NCI-H1417 (cell line): ENCODE data around the gene HMOX1.
"Not testable (repeated sequence)": the region's sequence is repeated elsewhere in the genome, so short reads cannot be mapped to it uniquely, and the experiment has no call there.

Experiments
- DNase-seq, 3 experiments: peaks; one replicate each; lab custom pipeline; 2025; lab: John Stamatoyannopoulos, UW

HMOX1 gene

DNA sequence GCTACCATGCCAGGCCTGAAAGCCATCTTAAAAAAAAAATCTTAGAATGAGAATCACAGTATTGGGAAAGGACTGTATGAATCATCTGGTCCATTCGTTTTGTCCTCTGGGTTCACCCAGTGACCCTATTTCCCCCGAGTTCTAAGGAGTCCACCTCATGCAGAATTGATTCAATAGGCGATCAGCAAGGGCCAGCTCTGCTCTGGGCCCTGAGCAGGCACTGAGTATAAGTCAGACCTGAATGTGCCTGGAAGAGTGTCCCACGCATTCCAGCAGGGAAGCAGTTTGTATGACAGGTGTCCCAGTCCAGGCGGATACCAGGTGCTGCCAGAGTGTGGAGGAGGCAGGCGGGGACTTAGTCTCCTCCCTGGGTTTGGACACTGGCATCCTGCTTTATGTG is 883 bp upstream of the HMOX1 start:
- no peak for DNase-seq

DNA sequence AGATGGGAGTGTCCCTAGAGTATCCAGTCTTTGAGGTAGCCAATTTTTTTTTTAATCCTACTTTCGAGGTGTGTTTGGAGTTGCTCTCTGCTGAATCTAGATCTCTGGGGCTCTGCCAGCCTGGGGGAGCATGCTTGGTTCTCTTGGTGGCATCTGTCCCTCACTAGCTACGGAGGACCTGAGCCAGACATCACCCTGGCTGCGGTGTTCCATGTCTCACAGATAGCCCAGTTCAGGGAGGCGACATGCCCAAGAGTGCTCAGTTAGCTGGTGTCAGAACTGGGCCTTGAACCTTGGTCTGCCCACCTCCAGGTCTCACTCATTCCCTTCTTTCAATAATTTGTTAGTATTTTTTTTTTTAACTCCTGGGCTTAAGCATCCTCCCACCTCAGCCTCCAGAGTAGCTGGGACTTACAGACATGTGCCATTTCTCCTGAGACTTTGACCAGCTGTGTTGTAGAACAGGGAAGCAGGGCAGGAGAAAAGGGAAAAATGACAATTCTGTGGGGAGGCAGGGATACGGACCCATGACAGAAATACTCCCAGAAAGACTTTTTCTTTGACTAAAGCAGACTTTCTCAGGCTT is 621 bp downstream of the HMOX1 start:
- no peak for DNase-seq

DNA sequence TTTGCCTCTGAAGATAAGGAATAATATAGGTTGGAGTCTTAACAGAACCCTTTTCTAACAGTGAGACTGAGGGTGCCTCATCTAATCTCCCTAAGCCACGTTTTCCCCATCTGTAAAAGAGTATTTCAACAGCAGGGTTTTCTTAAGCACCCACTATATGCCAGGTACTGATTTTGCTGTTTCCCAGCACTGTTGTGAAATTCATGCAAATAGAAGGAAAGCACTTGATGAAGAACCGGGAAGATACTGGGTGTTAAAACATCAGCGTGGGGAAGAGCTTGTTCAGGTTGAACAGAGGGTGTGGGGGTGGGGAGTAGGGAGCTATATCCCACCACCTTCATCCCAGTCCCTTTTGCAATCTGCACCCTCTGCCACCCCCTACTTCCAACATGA is 2.8 kb downstream of the HMOX1 start:
- no peak for DNase-seq

DNA sequence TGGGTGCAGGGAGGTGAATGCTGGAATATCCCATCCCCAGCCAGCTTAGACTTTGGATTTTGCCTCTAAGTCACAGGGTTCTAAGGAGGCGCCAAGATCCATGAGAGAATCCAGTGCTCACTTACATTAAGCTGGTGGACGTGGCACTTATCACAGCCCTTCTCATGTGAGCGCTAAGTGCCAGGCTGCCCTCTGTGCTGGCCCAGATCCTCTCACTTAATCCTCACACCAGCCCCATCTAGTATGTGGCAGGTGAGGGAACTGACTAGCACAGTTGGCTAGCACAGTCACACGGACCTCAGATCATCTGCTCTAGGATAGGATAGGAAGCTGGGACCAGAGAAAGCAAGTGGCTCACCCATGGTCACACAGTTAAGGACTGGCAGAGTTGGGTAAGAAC is 3.6 kb downstream of the HMOX1 start:
- no peak for DNase-seq

DNA sequence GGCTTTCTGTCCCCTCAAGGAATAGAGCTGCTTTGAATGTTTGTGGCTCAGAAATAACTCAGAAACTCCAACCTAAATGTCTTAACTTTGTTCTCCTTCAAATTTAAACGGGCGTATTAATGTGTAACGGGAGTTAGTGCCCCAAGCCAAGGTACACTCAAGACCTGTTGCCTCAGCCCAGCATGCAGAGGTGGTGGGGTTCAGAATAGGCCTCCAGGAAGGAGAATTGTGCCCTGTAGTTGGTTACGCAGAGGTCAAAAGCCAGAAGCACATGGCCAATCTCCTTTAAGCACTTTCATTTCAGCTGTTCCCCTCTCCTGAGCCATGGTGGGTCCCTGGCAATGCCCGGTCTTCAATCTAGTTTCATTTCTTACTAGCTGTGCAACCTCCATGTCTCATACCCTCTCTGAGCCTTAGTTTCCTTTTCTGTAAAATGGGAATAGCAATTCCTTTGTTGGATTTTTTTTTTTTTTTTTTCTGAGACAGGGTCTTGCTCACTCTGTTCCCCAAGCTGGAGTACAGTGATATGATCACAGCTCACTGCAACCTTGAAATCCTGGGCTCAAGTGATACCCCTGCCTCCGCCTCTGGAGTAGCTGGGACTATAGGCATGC is 4.2 kb downstream of the HMOX1 start:
- DNase-seq: no peak

DNA sequence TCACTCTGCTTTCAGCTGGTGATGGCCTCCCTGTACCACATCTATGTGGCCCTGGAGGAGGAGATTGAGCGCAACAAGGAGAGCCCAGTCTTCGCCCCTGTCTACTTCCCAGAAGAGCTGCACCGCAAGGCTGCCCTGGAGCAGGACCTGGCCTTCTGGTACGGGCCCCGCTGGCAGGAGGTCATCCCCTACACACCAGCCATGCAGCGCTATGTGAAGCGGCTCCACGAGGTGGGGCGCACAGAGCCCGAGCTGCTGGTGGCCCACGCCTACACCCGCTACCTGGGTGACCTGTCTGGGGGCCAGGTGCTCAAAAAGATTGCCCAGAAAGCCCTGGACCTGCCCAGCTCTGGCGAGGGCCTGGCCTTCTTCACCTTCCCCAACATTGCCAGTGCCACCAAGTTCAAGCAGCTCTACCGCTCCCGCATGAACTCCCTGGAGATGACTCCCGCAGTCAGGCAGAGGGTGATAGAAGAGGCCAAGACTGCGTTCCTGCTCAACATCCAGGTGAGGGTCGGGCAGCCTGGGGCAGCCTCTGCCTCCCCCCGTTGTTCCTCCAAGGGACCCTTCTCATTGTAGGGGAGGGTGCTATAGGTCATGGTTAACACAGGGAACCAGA is 5.9 kb downstream of the HMOX1 start:
- no peak for DNase-seq

DNA sequence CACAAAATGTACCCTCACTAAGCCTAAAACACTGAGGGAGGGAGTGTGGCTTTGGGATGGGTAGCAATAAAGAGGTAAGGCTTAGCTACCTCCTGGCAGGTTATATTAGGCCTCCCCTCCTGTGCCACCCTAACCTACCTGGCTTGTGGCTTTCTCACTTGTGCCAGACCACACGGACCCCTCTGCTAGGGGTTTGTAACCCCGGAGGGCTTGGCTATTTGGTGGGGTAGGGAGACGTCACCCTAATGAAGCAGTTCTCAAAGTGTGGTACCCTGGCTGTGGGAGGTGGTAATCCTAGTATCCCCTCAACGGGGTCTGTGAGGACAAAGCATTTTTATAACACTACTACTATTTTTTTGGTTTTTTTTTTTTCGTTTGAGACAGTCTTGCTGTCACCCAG is 10.0 kb downstream of the HMOX1 start:
- no peak for DNase-seq

DNA sequence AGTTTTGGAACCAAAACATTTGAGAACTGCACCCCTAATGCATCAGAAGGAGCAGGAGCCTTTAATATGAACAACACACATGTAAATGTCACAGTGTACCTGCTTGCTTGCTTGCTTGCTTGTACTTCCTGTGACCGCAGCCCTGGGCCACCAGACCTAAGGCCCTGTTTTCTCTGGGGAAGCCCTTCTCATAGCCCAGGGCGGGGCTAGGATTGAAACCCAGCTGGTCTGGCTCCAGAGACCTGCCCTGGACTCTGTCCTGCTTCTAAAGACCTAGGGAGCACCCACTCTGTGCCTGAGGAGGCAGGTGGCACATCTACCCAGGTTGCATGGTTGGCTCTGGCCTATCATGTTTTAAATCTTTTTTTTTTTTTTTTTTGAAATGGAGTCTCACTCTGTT is 11.5 kb downstream of the HMOX1 start:
- DNase-seq: no peak

DNA sequence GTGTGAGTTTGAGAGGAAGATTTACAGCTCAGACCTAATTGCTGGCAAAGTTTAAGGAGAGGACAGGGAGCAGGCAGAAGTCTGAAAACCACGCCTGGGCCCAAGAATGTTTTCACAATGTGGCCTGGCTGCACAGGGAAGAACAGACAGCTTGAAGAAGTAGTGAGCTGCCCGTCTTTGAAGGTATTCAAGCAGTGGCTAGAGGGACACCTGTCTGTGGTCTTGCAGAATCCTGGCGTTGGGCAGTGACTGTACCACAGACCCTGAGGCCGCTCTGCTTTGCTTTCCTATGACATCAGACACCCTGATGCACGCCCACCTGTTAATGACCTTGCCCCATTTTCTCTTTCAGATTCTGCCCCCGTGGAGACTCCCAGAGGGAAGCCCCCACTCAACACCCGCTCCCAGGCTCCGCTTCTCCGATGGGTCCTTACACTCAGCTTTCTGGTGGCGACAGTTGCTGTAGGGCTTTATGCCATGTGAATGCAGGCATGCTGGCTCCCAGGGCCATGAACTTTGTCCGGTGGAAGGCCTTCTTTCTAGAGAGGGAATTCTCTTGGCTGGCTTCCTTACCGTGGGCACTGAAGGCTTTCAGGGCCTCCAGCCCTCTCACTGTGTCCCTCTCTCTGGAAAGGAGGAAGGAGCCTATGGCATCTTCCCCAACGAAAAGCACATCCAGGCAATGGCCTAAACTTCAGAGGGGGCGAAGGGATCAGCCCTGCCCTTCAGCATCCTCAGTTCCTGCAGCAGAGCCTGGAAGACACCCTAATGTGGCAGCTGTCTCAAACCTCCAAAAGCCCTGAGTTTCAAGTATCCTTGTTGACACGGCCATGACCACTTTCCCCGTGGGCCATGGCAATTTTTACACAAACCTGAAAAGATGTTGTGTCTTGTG is 12.5 kb downstream of the HMOX1 start:
- no peak for DNase-seq

DNA sequence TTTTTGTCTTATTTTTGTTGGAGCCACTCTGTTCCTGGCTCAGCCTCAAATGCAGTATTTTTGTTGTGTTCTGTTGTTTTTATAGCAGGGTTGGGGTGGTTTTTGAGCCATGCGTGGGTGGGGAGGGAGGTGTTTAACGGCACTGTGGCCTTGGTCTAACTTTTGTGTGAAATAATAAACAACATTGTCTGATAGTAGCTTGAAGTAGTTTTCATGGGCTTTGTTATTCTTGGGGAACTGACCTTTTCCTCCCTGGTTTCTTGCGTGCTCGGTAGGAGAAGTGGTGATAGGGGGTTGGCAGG is 13.1 kb downstream of the HMOX1 start:
- no peak for DNase-seq

DNA sequence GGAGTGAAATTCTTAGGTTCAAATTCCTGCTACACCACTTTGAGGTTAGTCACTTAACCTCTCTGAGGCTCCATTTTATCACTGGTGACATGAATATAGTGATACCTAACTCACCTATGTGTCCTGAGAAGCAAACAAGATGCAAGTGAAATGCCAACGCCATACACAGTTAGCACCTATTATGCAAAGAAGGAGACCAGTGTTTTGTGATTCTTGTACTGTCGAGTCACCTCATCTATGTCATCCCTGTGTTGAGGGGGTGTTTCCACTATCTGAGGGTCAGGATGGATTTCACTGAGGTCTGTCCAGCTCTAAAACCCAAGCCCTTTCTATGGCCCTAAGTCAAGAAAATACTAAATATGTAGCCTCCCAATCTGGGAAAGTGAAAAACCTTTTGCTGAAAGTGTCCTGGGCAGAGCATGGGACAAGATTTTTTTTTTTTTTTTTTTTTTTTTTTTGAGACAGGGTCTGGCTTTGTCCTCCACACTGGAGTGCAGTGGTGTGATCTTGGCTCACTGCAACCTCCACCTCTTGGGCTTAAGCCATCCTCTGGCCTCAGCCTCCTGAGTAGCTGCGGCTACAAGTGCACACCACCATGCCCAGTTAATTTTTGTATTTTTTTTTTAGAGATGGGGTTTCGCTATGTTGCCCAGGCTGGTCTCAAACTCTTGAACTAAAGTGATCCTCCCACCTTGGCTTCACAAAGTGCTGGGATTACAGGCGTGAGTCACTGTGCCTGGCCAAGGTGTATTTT is 14.1 kb downstream of the HMOX1 start:
- no peak for DNase-seq

DNA sequence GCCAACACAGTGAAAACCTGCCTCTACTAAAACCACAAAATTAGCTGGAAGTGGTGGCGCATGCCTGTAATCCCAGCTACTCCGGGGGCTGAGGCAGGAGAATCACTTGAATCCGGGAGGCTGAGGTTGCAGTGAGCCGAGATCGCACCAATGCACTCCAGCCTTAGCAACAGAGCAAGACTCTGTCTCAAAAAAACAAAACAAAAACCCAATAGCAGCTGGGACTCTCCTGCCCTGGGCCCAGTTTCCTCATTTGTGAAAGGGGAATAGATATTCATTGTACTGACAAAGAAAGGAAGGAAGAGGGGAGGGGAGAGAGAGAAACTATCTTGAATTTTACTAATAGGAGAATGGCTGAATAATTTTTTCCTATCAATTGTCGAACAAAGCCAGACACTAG is 15.7 kb downstream of the HMOX1 start:
- DNase-seq: not testable (repeated sequence)

DNA sequence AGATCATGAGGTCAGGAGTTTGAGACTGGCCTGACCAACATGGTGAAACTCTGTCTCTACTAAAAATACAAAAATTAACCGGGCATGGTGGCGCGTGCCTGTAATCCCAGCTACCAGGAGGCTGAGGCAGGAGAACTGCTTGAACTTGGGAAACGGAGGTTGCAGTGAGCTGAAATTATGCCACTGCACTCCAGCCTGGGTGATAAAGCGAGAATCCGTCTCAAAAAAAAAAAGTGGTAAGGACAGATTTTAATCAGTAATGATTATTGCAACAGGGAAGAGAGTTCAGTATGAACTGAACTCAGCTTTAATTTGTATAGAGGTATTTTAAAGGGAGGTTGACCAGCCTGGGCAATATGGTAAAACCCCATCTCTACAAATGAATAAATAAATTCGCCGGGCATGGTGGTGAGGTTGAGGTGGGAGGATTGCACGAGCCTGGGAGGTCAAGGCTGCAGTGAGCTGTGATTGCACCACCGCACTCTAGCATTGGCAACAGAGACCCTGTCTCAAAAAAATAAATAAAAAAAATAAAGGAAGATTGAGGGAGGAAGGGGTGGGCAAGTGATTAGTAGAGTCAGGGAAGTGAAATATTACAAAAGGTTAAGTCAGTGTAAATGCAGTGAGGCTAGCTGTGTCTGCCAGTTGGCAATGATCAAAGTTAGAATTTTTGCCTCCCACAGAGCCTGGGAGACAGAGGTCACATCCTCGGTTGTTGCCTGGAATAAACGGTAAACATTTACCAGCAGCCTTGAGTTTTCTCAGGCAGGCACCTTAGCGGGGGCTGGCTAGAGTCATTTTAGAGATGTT is 16.4 kb downstream of the HMOX1 start:
- no peak for DNase-seq

DNA sequence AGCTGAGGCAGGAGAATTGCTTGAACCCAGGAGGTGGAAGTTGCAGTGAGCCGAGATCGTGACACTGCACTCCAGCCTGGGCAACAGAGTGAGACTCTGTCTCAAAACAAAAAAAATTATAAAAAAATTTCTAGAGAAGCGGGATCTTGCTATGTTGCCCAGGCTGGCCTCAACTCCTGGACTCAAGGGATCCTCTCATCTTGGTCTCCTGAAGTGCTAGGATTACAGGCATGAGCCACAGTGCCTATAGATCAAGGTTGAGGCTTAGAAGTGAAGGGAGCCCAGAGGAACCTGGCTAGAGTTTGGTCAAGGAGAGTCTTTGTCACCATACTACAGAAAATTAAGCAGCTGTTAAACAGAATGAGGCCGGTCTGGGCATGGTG is 17.7 kb downstream of the HMOX1 start:
- no peak for DNase-seq

DNA sequence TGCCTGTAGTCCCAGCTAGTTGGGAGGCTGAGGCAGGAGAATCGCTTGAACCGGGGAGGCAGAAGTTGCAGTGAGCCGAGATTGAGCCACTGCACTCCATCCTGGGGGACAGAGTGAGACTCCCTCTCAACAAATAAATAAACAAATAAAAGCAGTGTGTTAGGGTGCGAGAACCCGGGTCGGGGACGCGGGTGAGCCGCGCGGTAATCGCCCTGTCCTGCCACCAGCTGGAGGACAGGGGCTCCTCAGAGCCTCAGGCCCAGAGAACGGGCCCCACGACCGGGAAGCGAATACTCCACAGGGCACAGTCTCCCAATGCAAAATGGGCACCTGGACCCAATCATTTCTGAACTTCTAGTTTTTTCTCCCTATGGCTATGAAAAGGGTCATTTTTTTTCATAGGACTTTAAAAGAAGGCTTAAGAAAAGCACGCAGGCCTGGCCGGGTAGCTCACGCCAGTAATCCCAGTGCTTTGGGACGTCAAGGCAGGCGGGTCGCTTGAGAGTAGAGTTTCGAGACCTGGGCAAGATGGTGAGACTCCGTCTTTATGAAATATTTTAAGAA is 18.3 kb downstream of the HMOX1 start:
- DNase-seq: no peak

DNA sequence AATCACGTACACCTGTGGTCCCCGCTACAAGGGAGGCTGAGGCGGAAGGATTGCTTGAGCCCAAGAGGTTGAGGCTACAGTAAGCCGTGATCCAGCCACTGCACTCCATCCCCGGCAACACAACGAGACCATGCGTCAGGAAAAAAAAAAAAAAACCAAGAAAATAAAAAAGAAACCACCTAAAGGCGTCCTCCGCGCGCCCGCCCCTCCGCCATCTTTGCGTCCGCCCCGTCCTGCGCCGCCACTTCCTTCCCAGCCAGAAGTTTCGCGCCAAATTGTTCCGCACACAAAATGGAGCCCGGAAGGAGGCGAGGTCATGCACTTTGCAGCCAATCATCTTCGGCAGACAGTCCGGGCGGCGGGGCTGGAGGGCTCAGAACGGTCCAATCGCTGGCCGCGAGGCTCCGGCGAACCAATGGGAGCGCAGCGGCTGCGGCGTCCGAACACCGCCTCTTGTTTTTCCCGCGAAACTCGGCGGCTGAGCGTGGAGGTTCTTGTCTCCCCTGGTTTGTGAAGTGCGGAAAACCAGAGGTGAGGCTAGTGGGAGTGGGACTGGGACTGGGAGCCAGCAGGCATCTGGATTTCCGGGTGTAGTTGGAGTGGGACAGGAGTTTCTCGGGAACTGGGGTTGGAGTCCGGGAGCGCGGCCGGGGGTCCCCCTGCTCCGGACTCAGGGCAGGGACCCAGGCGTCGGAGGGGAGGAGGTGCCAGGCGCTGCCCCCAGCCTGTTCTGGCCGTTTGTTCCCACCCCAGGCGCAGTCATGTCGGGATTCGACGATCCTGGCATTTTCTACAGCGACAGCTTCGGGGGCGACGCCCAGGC is 19.0 kb downstream of the HMOX1 start, which contains the start of gene MCM5:
Gene MCM5, plus strand, starts transcription at position 463 of the 823 bp plus-strand sequence. Its CDS starts 299 bp downstream, at position 762.
- peak; percentile 91 to 97 (median 93) for DNase-seq

DNA sequence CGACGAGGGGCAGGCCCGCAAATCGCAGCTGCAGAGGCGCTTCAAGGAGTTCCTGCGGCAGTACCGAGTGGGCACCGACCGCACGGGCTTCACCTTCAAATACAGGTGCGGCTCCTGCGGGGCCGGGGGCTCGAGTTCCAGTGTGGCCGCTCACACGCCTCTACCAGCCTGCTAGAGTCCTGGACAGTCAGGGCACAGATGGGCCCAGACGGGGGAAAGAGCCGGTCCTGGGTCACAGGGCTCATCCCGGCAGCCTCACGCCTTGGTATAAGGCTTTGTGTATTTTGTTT is 19.6 kb downstream of the HMOX1 start:
- DNase-seq: peak in 1 of 3 experiments; percentile 55

DNA sequence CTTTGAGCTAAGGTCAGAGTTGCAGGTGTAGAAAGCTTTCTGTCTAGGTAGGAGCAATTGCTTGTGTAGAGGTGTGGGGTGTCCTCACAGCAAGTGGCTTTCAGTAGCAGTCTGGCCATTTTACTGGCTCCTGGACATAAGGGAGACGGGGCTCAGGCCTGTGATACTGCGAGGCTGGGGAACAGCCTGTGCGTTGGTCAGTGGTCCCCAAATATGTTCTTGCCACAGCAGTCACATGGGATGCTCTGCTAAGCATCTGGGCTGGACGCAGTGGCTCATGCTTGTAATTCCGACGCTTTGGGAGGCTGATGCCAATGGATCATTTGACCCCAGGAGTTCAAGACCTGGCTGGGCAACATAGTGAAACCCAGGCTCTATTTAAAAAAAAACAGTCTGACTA is 21.0 kb downstream of the HMOX1 start:
- DNase-seq: no peak

DNA sequence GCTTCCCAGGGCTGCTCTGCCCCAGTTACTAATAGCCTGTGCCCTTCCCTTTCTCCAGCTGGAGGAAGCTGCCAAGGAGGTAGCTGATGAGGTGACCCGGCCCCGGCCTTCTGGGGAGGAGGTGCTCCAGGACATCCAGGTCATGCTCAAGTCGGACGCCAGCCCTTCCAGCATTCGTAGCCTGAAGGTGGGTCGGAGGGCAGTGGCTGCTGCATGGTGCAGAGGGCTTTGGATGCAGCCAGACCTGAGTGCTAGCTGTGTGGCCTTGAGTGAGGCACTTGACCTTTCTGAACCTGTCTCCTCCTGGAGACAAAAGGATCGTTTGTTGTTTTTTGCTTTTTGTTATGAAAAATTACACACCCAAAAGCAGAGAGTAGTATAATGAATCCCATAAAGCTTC is 22.5 kb downstream of the HMOX1 start:
- DNase-seq: no peak

DNA sequence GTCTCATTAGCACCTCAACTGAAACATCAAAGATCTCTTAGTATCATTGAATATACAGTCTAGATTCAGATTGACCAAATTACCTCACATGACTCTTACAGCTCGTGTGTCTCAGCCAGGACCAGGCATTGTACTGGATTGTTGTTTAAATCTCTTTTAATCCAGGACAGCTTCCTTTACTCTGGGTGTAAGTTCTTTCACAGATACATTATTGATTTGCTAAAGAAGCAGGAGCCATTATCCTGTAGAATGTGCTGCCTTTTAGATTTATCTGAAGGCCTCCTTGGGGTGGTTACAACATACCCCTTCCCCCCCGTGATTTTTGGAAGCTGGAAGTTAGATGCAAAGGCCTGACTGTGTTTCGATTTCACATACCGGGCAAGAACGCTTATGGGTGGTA is 23.3 kb downstream of the HMOX1 start:
- no peak for DNase-seq
